HT-29 (cell line): ENCODE results near the gene SEPTIN8. TPM values are rescaled to one million over a fixed set of nuclear protein-coding genes. Genes with fewer than 3 reads are reported as not detected.

ENCODE experiments used
- DNase-seq: peaks from one replicate; pipeline ENCODE4 v3.0.0-alpha.2; 2015; ENCODE audit warnings: low spot score
- total RNA-seq: library from RNA; depleted of rRNA; stranded (reverse); fragments of >200 nt; shearing (Covaris generic); gene quantifications from 2 replicates; pipeline ENCODE4 v1.2.3, GENCODE V29; 2014

Gene SEPTIN8
- total RNA-seq, 1 experiment from 2014 or later: 37.7 TPM

GRCh38 chr5:132750471-132751230 lies 26.4 kb downstream of the SEPTIN8 start:
- no peak for DNase-seq

- no peak for DNase-seq
Observed at GRCh38 chr5:132749506-132749905, 27.5 kb downstream of the SEPTIN8 start.

- no peak for DNase-seq
Observed at GRCh38 chr5:132748522-132749000, 28.5 kb downstream of the SEPTIN8 start.

GRCh38 chr5:132747616-132748440 lies 29.2 kb downstream of the SEPTIN8 start:
- DNase-seq: no peak

- peak; percentile 80 for DNase-seq
Observed at GRCh38 chr5:132746954-132747615, 30.0 kb downstream of the SEPTIN8 start, which contains the start of gene CCNI2. TSS of gene CCNI2 (plus strand) at chr5:132747426. CDS start at chr5:132747496, 70 bp downstream.

- DNase-seq: no peak
Observed at GRCh38 chr5:132746592-132746953, 30.5 kb downstream of the SEPTIN8 start.

- no peak for DNase-seq
Observed at GRCh38 chr5:132744659-132745058, 32.4 kb downstream of the SEPTIN8 start.

- no peak for DNase-seq
Observed at GRCh38 chr5:132742626-132743025, 34.4 kb downstream of the SEPTIN8 start.

GRCh38 chr5:132742158-132742557 lies 34.9 kb downstream of the SEPTIN8 start:
- DNase-seq: no peak

- no peak for DNase-seq
Observed at GRCh38 chr5:132739232-132739631, 37.8 kb downstream of the SEPTIN8 start.

- no peak for DNase-seq
Observed at GRCh38 chr5:132737982-132738681, 38.9 kb downstream of the SEPTIN8 start.

- DNase-seq: peak; percentile 98
Observed at GRCh38 chr5:132736853-132737833, 39.9 kb downstream of the SEPTIN8 start, which contains the start of gene KIF3A. TSS of gene KIF3A (minus strand) at chr5:132737546. CDS start at chr5:132737419, 127 bp downstream.

- DNase-seq: no peak
Observed at GRCh38 chr5:132734687-132735086, 42.4 kb downstream of the SEPTIN8 start.

- DNase-seq: no peak
Observed at GRCh38 chr5:132733499-132734148, 43.4 kb downstream of the SEPTIN8 start.

GRCh38 chr5:132729896-132730295 lies 47.1 kb downstream of the SEPTIN8 start:
- DNase-seq: no peak

- no peak for DNase-seq
Observed at GRCh38 chr5:132725745-132726144, 51.3 kb downstream of the SEPTIN8 start.

GRCh38 chr5:132718544-132719312 lies 58.3 kb downstream of the SEPTIN8 start:
- no peak for DNase-seq

- peak; percentile 28 for DNase-seq
Observed at GRCh38 chr5:132714456-132715307, 62.4 kb downstream of the SEPTIN8 start.
